Neural progenitor cell (in vitro differentiated cells): ENCODE data around the gene SPAG6. TPM values are rescaled to one million over a fixed set of nuclear protein-coding genes. Genes with fewer than 3 reads are reported as not detected.

Source experiments
- DNase-seq: peaks from one replicate; pipeline ENCODE4 v3.0.0-alpha.2; 2016; ENCODE audit warnings: low spot score
- H2AFZ ChIP-seq: fragments of 200-600 bp; sonication (generic); replicated peaks from 2 replicates; pipeline ENCODE4 v1.6.1; 2016; ENCODE audit warnings: antibody characterized with exemption
- H3F3A ChIP-seq: fragments of 200-600 bp; sonication (generic); 2 replicates; pipeline ENCODE4 v1.6.1; 2016; ENCODE audit warnings: antibody characterized with exemption, low read depth
- H3K27ac ChIP-seq: fragments of 200-600 bp; sonication (generic); 2 replicates; pipeline ENCODE4 v1.5.1; 2016; ENCODE audit warnings: mild to moderate bottlenecking
- H3K27me3 ChIP-seq: fragments of 200-600 bp; sonication (generic); 2 replicates; pipeline ENCODE4 v1.6.1; 2016; ENCODE audit warnings: mild to moderate bottlenecking, moderate library complexity
- H3K36me3 ChIP-seq: fragments of 200-600 bp; sonication (generic); 2 replicates; pipeline ENCODE4 v1.5.1; 2016
- H3K4me1 ChIP-seq: fragments of 200-600 bp; sonication (generic); 2 replicates; pipeline ENCODE4 v1.6.1; 2016; ENCODE audit warnings: mixed run types
- H3K4me2 ChIP-seq: fragments of 200-600 bp; sonication (generic); 2 replicates; pipeline ENCODE4 v1.6.1; 2016
- H3K4me3 ChIP-seq: fragments of 200-600 bp; sonication (generic); 2 replicates; pipeline ENCODE4 v1.5.1; 2016
- H3K79me2 ChIP-seq: fragments of 200-600 bp; sonication (generic); 2 replicates; pipeline ENCODE4 v1.6.1; 2016; ENCODE audit warnings: low read depth
- H3K9ac ChIP-seq: fragments of 200-600 bp; sonication (generic); 2 replicates; pipeline ENCODE4 v1.6.1; 2016
- H3K9me3 ChIP-seq: fragments of 200-600 bp; sonication (generic); 2 replicates; pipeline ENCODE4 v1.5.1; 2016; ENCODE audit warnings: low read depth
- H4K20me1 ChIP-seq: fragments of 200-600 bp; sonication (generic); 2 replicates; pipeline ENCODE4 v1.6.1; 2016; ENCODE audit warnings: low read depth
- H3K27ac Mint-ChIP-seq: 3 replicates; pipeline ENCODE4 v1.8.0; 2021; ENCODE audit warnings: mixed read lengths
- H3K27me3 Mint-ChIP-seq: 2 replicates; pipeline ENCODE4 v1.8.0; 2022; ENCODE audit warnings: low read depth, mild to moderate bottlenecking, inconsistent platforms, moderate library complexity, mixed read lengths; ENCODE audit not compliant: insufficient read depth
- H3K36me3 Mint-ChIP-seq: 3 replicates; pipeline ENCODE4 v1.8.0; 2021; ENCODE audit warnings: mixed read lengths
- H3K4me1 Mint-ChIP-seq: 3 replicates; pipeline ENCODE4 v1.8.0; 2021; ENCODE audit warnings: mixed read lengths
- H3K4me3 Mint-ChIP-seq: 3 replicates; pipeline ENCODE4 v1.8.0; 2021; ENCODE audit warnings: mild to moderate bottlenecking, moderate library complexity, mixed read lengths
- H3K9me3 Mint-ChIP-seq: 3 replicates; pipeline ENCODE4 v1.8.0; 2020; ENCODE audit warnings: mixed read lengths
- EZH2 ChIP-seq: fragments of 200-600 bp; sonication (generic); IDR thresholded peaks from 2 replicates; pipeline ENCODE4 v1.6.1; 2017; ENCODE audit warnings: antibody characterized with exemption, mild to moderate bottlenecking, moderate library complexity
- EZH2phosphoT487 ChIP-seq: fragments of 200-600 bp; sonication (generic); IDR thresholded peaks from 2 replicates; pipeline ENCODE4 v1.6.1; 2017; ENCODE audit warnings: antibody characterized with exemption
- total RNA-seq: library from RNA; depleted of rRNA; stranded (reverse); fragments of >200 nt; gene quantifications from 2 replicates; pipeline ENCODE4 v1.2.3, GENCODE V29; 2015; ENCODE audit warnings: low replicate concordance
- TF ChIP-seq, protein P1 (sequence below): fragments of 200-600 bp; sonication (generic); IDR thresholded peaks from 2 replicates; pipeline ENCODE4 v1.5.1; 2017; ENCODE audit warnings: antibody characterized with exemption, mild to moderate bottlenecking

The SPAG6 gene
- 0.71 and 2.3 TPM in 2 replicates for total RNA-seq

DNA sequence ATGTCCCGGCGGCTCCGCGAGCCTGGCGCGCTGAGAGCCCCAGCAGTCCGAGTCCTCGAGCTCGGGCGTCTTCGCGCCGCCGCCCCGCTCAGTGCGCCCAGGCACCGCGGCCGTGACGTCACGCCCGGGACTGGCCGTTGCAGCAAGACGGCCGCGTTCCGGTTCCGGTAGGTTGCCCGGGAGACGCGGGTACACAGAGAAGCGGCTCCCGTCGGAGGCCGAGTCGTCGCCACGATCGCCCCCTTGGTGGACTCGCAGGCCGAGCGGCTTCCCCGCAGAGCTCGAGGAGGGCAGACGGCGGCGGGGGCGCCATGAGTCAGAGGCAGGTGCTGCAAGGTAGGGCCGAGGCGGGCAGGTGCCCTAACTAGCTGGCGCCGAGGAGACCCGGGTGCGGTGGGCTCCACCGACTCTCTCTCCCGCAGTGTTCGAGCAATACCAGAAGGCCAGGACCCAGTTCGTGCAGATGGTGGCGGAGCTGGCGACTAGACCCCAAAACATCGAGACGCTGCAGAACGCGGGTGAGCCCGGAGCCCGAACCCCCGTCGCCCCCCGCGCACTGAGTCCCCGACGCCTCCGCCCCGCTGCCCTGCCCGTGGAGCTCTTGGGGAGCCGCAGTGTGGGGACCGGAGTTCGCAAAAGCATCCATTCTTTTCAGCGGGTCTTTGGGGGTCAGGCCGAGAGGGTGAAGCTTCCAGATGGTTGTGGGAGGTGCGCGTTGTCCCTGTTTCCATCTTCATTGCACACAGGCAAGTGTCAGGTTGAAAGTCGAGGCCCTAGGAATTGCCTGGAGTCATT is at the start of gene SPAG6:
Gene SPAG6, plus strand, starts transcription at position 196 of the 795 bp plus-strand sequence. Its CDS starts 116 bp downstream, at position 312.
- peaks cover 60% of the 10 kb centered on the region for H3K27me3 Mint-ChIP-seq
- Histone ChIP-seq H3F3A (peaks cover 26% of the 10 kb centered on the region), H3K27ac (no peak within 1 kb of the TSS), H2AFZ (peak within 1 kb of the TSS; percentile 94), H3K4me3 (peak within 1 kb of the TSS; percentile 51), H3K4me1 (no peaks in the 10 kb centered on the region), H3K4me2 (peak within 1 kb of the TSS; percentile 74), H3K36me3 (no peaks in the 10 kb centered on the region), H3K27me3 (peaks cover 96% of the 10 kb centered on the region), H3K9ac (no peak within 1 kb of the TSS), H4K20me1 (peaks cover 10% of the 10 kb centered on the region), H3K9me3 (no peaks in the 10 kb centered on the region), H3K79me2 (no peaks in the 10 kb centered on the region)
- peaks cover 8% of the 10 kb centered on the region for H3K9me3 Mint-ChIP-seq
- peak; percentile 92 for TF ChIP-seq EZH2phosphoT487
- TF ChIP-seq, protein P1, sequence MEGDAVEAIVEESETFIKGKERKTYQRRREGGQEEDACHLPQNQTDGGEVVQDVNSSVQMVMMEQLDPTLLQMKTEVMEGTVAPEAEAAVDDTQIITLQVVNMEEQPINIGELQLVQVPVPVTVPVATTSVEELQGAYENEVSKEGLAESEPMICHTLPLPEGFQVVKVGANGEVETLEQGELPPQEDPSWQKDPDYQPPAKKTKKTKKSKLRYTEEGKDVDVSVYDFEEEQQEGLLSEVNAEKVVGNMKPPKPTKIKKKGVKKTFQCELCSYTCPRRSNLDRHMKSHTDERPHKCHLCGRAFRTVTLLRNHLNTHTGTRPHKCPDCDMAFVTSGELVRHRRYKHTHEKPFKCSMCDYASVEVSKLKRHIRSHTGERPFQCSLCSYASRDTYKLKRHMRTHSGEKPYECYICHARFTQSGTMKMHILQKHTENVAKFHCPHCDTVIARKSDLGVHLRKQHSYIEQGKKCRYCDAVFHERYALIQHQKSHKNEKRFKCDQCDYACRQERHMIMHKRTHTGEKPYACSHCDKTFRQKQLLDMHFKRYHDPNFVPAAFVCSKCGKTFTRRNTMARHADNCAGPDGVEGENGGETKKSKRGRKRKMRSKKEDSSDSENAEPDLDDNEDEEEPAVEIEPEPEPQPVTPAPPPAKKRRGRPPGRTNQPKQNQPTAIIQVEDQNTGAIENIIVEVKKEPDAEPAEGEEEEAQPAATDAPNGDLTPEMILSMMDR: peak; percentile 21
- TF ChIP-seq EZH2: peak; percentile 87
- H3K36me3 Mint-ChIP-seq: no peaks in the 10 kb centered on the region
- H3K4me1 Mint-ChIP-seq: peaks cover 12% of the 10 kb centered on the region
- DNase-seq: peak; percentile 90
- peak within 1 kb of the TSS; percentile 83 for H3K4me3 Mint-ChIP-seq
- no peak within 1 kb of the TSS for H3K27ac Mint-ChIP-seq

DNA sequence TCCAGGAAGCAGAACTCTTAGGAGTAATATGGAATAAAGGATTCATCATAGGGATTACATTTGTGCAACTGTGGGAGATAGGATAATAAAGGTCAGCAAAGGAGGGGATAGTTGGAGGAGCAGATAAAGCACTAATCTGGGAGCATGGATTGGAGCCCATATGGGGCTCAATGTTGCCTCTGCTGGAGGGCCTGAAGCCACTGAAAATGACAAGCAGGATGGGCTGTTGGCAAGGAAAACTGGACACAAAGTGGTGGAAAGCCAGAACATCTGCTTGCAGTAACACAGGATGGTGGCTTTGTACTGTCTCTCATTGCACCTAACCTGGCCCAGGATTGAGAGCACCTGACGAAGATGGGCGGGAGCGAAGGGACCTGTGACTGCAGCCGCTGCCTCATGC is 44.1 kb upstream of the SPAG6 start:
- H3K27ac ChIP-seq: no peak overlapping the region
- no peaks in the 10 kb centered on the region for H4K20me1 ChIP-seq
- H3K9me3 ChIP-seq: no peaks in the 10 kb centered on the region
- TF ChIP-seq, protein P1: peak; percentile 36
- no peak for TF ChIP-seq EZH2
- H3K27me3 ChIP-seq: no peaks in the 10 kb centered on the region
- Mint-ChIP-seq H3K27me3 (peaks cover 11% of the 10 kb centered on the region), H3K4me3 (no peak overlapping the region), H3K4me1 (peaks cover 6% of the 10 kb centered on the region), H3K9me3 (peaks cover 4% of the 10 kb centered on the region), H3K36me3 (no peaks in the 10 kb centered on the region), H3K27ac (no peak overlapping the region)
- H3F3A ChIP-seq: no peaks in the 10 kb centered on the region
- no peak overlapping the region for H3K9ac ChIP-seq
- peak overlapping the region; percentile 76 for H2AFZ ChIP-seq
- no peak overlapping the region for H3K4me2 ChIP-seq
- no peaks in the 10 kb centered on the region for H3K79me2 ChIP-seq
- H3K4me1 ChIP-seq: peaks cover 11% of the 10 kb centered on the region
- no peaks in the 10 kb centered on the region for H3K36me3 ChIP-seq
- H3K4me3 ChIP-seq: no peak overlapping the region
- peak; percentile 22 for DNase-seq

- Mint-ChIP-seq H3K27ac (no peak overlapping the region), H3K4me1 (peaks cover 6% of the 10 kb centered on the region), H3K36me3 (no peaks in the 10 kb centered on the region), H3K27me3 (peaks cover 8% of the 10 kb centered on the region), H3K4me3 (no peak overlapping the region), H3K9me3 (peaks cover 4% of the 10 kb centered on the region)
- H3K36me3 ChIP-seq: no peaks in the 10 kb centered on the region
- DNase-seq: no peak
- H2AFZ ChIP-seq: no peak overlapping the region
- no peaks in the 10 kb centered on the region for H3K27me3 ChIP-seq
- no peaks in the 10 kb centered on the region for H4K20me1 ChIP-seq
- no peak overlapping the region for H3K4me2 ChIP-seq
- no peaks in the 10 kb centered on the region for H3K9me3 ChIP-seq
- H3K4me3 ChIP-seq: no peak overlapping the region
- H3K27ac ChIP-seq: no peak overlapping the region
- no peaks in the 10 kb centered on the region for H3K79me2 ChIP-seq
- H3K9ac ChIP-seq: no peak overlapping the region
- TF ChIP-seq, protein P1: no peak
- TF ChIP-seq EZH2 (no peak), EZH2phosphoT487 (no peak)
- peaks cover 11% of the 10 kb centered on the region for H3K4me1 ChIP-seq
- H3F3A ChIP-seq: no peaks in the 10 kb centered on the region
These were observed 41.8 kb upstream of the SPAG6 start for GRCh38 chr10:22303461-22303860.
